Thoracic aorta (tissue), 2 donors: Measurements from ENCODE around the gene ADCY3. TPM values are rescaled to one million over a fixed set of nuclear protein-coding genes. Genes with fewer than 3 reads are reported as not detected.

Source experiments
- ATAC-seq: fragments of 150-250 bp; one replicate; pipeline ENCODE4 v1.8.0; 2017; ENCODE audit warnings: low read depth; ENCODE audit not compliant: insufficient number of reproducible peaks, low FRiP score
- DNase-seq: peaks from one replicate; pipeline ENCODE4 v3.0.0-alpha.2; 2020; ENCODE audit warnings: low spot score
- H3K27ac ChIP-seq, 2 donors: fragments of 200-600 bp; sonication (generic); 1 replicate in 1 of 2; 2 replicates in 1 of 2; pipeline ENCODE4 v1.5.1; 2016; ENCODE audit warnings: mild to moderate bottlenecking in 2 of 2, moderate library complexity in 2 of 2
- H3K27me3 ChIP-seq: fragments of 200-600 bp; sonication (generic); replicated peaks from 2 replicates; pipeline ENCODE4 v1.6.0; 2016; ENCODE audit warnings: mild to moderate bottlenecking; ENCODE audit not compliant: insufficient read depth
- H3K36me3 ChIP-seq: fragments of 200-600 bp; sonication (generic); one replicate; pipeline ENCODE4 v1.5.1; 2016
- H3K4me1 ChIP-seq, 2 donors: fragments of 200-600 bp; sonication (generic); 1 replicate in 1 of 2; 2 replicates in 1 of 2; pipeline versions ENCODE4 v1.5.1 to v1.6.0; 2016; ENCODE audit warnings: low read depth in 2 of 2, mild to moderate bottlenecking in 1 of 2; ENCODE audit not compliant: control insufficient read depth in 1 of 2
- H3K4me3 ChIP-seq: fragments of 200-600 bp; sonication (generic); 2 replicates; pipeline ENCODE4 v1.5.1; 2016; ENCODE audit warnings: mild to moderate bottlenecking
- H3K9me3 ChIP-seq: fragments of 200-600 bp; sonication (generic); 2 replicates; pipeline ENCODE4 v1.5.1; 2016
- CTCF ChIP-seq: fragments of 200-600 bp; sonication (generic); IDR thresholded peaks from one replicate; pipeline ENCODE4 v1.5.1; 2019; ENCODE audit warnings: antibody characterized with exemption
- total RNA-seq, 2 donors: library from RNA; depleted of rRNA; stranded (reverse); fragments of >200 nt; gene quantifications; one replicate each; pipeline versions ENCODE4 v1.1.0 to v1.2.3, GENCODE V29; 2016

The ADCY3 gene
- total RNA-seq, 2 donors from 2014 or later, result 51.9 to 78.9 TPM

DNA sequence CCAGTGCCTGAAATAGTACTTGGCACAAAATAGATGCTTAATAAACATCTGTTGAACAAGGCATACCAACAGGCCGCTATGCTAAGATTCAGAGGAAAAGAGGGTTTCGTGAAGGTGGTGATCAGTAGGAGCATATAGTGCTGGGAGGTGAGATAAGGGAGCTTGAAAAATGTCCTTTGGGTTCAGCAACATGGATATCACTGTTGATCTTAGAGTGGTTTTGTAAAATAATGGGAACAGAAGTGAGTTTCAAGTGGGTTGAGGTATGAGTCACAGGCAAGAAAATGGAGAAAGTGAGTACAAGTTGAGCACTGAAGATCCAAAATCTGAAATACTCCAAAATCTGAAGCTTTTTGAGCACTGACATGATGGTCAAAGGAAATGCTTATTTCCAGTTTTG is 122.4 kb downstream of the ADCY3 start:
- ATAC-seq (no peak), DNase-seq (no peak)
- Histone ChIP-seq H3K4me3 (no peak overlapping the region), H3K36me3 (no peaks in the 10 kb centered on the region), H3K9me3 (no peaks in the 10 kb centered on the region), H3K27me3 (no peaks in the 10 kb centered on the region), H3K4me1 (peaks cover 4 to 9% of the 10 kb centered on the region in 2 donors), H3K27ac (no peak overlapping the region)
- no peak for TF ChIP-seq CTCF

- Histone ChIP-seq H3K27ac (no peak overlapping the region), H3K27me3 (no peaks in the 10 kb centered on the region), H3K4me1 (peaks cover 8 to 16% of the 10 kb centered on the region in 2 donors), H3K9me3 (no peaks in the 10 kb centered on the region), H3K36me3 (no peaks in the 10 kb centered on the region), H3K4me3 (peak overlapping the region; percentile 98)
- DNase-seq, result no peak
- no peak for ATAC-seq
- TF ChIP-seq CTCF, result no peak
Observed at GRCh38 chr2:24793761-24794435, 126.1 kb downstream of the ADCY3 start.

DNA sequence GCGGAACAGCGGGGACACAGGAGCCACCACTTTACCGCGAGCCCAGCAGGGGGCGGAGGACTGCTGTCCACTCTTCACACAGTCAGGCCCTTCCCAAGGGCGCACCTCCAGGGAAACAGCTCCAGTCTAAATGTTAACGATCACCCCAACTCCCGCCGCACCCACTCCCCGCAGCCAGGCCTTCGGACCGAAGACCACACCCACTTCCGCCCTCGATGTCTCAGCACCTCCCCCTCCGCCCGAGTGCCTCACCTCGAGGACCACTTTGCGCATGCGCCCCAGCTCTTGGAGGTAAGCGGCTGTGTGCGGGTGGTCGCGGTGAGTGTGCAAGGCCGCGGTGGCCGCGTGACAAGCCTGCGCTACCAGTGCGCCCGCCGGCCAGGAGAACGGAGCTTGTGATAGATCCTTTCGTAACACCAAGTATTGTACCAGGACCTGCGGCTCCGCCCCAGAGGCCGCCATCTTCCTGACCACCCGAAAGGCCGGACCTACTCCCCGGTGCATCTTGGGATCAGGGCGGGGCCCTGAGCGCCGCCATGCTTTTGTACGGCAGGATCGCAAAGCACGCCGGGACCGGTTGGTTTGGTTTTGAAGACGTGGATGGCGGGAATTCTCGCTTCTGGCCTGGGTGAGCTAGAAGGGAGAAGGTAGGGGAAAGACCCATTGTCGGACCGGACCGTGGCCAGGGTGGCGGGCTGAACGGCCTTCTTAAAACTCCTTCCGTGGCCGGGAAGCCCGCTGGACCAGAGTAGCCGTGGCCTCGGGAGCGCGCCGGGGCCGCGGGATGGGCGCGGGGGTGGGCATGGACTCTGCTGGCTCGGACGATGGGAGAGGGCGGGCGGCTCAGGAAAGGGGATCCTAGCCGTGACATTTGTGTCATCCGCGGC is 126.9 kb downstream of the ADCY3 start, which contains the start of the genes CENPO and PTRHD1:
CENPO (plus strand) TSS at position 552 of the 887 bp plus-strand sequence. CDS start 495 bp downstream, outside the sequence.
PTRHD1 (minus strand) TSS at position 518 of the 887 bp plus-strand sequence; CDS start at position 504, 14 bp downstream.
- peak; percentile 50 for TF ChIP-seq CTCF

DNA sequence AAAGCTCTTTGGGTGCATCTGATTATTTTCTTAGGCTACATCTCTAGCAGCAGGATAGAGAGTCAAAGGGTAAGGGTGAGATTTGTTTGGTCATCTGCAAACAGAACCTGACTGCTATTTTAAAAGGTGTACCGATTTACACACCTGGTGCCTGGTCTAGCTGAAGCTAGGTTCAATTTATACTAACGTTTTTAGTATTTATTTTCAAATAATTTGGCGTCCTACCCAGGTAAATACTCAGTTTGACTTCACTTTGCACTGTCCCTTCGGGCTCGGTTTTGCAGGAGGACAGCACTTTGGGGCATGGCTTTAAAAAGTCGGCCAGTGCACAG is 127.5 kb downstream of the ADCY3 start:
- DNase-seq, result no peak
- TF ChIP-seq CTCF, result no peak
- ATAC-seq, result no peak
- no peaks in the 10 kb centered on the region for H3K27me3 ChIP-seq
- peak overlapping the region; percentile 98 for H3K4me3 ChIP-seq
- H3K9me3 ChIP-seq, result no peaks in the 10 kb centered on the region
- peaks cover 8 to 16% of the 10 kb centered on the region in 2 donors for H3K4me1 ChIP-seq
- H3K27ac ChIP-seq, result peak overlapping the region; percentile 99
- H3K36me3 ChIP-seq, result no peaks in the 10 kb centered on the region

More for the DNA sequence above, 126.9 kb downstream of the ADCY3 start, which contains the start of the genes CENPO and PTRHD1:
- DNase-seq, result peak; percentile 86
- H3K27ac ChIP-seq, result peak within 1 kb of the TSS; percentile 99
- peaks cover 8 to 16% of the 10 kb centered on the region in 2 donors for H3K4me1 ChIP-seq
- H3K4me3 ChIP-seq, result peak within 1 kb of the TSS; percentile 98
- peak; percentile 93 for ATAC-seq
- H3K36me3 ChIP-seq, result no peaks in the 10 kb centered on the region
- no peaks in the 10 kb centered on the region for H3K27me3 ChIP-seq
- no peaks in the 10 kb centered on the region for H3K9me3 ChIP-seq

- TF ChIP-seq CTCF, result no peak
Observed at GRCh38 chr2:24791452-24791851, 128.6 kb downstream of the ADCY3 start.

More at GRCh38 chr2:24791452-24791851, 128.6 kb downstream of the ADCY3 start:
- Histone ChIP-seq H3K27ac (no peak overlapping the region), H3K4me3 (no peak overlapping the region), H3K4me1 (peaks cover 8 to 16% of the 10 kb centered on the region in 2 donors), H3K27me3 (no peaks in the 10 kb centered on the region), H3K36me3 (no peaks in the 10 kb centered on the region), H3K9me3 (no peaks in the 10 kb centered on the region)
- no peak for DNase-seq
- no peak for ATAC-seq
